Activated CD8-positive, alpha-beta memory T cell treated with anti-CD3 and anti-CD28 coated beads for 36 hours (primary cell): ENCODE results near the gene SLC20A1. TPM values are rescaled to one million over a fixed set of nuclear protein-coding genes. Genes with fewer than 3 reads are reported as not detected.

Experiments
- CTCF ChIA-PET: fragments of 350-600 bp; sonication (Branson Sonifier 250); formaldehyde crosslinking; loops from one replicate; lab custom pipeline; 2021; ENCODE audit warnings: antibody characterized with exemption; lab: Charles Lee
- POLR2A ChIA-PET: fragments of 350-600 bp; sonication (Branson Sonifier 250); formaldehyde crosslinking; loops from one replicate; lab custom pipeline; 2021; ENCODE audit warnings: antibody characterized with exemption; lab: Charles Lee
- total RNA-seq, 2 experiments: library from RNA; stranded (reverse); gene quantifications; one replicate each; pipeline ENCODE4 v1.2.3, GENCODE V29; 2021

Gene SLC20A1
- total RNA-seq, 2 experiments from 2014 or later: 111 TPM

- CTCF ChIA-PET: no interaction called here
- POLR2A ChIA-PET: no interaction called here
These were observed 65.4 kb downstream of the SLC20A1 start for GRCh38 chr2:112710956-112711750.

- POLR2A ChIA-PET: no interaction called here
- CTCF ChIA-PET: interaction anchor here (0.5 to 1.1 kb wide), 2 partner anchors 11 to 97 kb away, joined by 3 to 4 read pairs; no protein-coding TSS in a partner anchor
These were observed 66.7 kb downstream of the SLC20A1 start for GRCh38 chr2:112712465-112712864.

DNA sequence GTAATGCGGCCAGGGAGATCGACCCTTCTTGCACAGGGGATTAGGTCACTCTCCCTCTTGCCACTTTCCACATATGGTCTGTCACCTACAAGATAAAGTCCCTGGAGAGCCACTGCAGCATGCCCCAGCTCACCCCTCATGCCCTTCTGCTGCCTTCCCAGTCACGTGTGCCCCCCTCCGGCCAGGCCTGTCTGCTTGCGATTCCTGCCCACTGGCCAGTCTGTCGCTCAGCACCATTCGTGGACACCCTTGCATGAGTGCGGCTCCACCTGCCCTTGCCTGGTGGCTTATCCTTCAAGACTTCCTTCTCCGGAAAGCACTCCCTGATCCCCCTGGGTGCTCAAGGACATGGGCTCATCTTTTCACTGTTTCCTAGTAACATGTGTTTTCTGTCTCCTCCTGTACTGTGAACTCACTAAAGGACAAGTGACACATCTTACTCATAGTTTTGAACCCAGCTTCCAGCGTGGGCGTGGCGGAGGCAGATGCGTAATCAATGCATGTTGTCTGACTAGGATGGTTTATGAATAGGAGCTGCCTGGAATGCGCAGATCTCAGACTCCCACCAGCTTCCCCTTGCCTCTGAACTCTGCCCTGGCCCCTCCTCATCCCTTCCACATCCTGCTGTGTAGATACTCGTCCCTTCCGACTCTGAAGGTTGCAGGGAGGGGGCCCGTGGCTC, 67.3 kb downstream of the SLC20A1 start:
- CTCF ChIA-PET: interaction anchor here (1.1 to 1.3 kb wide), 2 partner anchors 11 to 14 kb away, joined by 3 read pairs; no protein-coding TSS in a partner anchor
- POLR2A ChIA-PET: no interaction called here

Other genes with a start within 250 kb of the SLC20A1 start
- gene RGPD8, start 212.3 kb upstream of the SLC20A1 start, total RNA-seq: 10 to 100 TPM; 15.1 to 18.5 TPM
- gene TTL, start 163.8 kb upstream of the SLC20A1 start, total RNA-seq: 10 to 100 TPM; 41.7 to 43.6 TPM
- 10 to 100 TPM; 75.8 to 82.3 TPM for gene POLR1B, start 103.5 kb upstream of the SLC20A1 start, total RNA-seq
- gene CHCHD5, start 61.3 kb upstream of the SLC20A1 start, total RNA-seq: 10 to 100 TPM; 35.8 to 38.6 TPM
- not detected for gene NT5DC4, start 75.1 kb downstream of the SLC20A1 start, total RNA-seq
- 10 to 100 TPM; 23.0 TPM for gene CKAP2L, start 118.7 kb downstream of the SLC20A1 start, total RNA-seq
- gene IL1A, start 138.6 kb downstream of the SLC20A1 start, total RNA-seq: 1 to 10 TPM; 3.3 to 3.9 TPM
- not detected for gene IL1B, start 190.8 kb downstream of the SLC20A1 start, total RNA-seq